Lower leg skin (tissue), 4 donors: Measurements from ENCODE around the gene NGEF. TPM values are rescaled to one million over a fixed set of nuclear protein-coding genes. Genes with fewer than 3 reads are reported as not detected.

Experiments used
- DNase-seq, 2 donors: peaks; one replicate each; pipeline ENCODE4 v3.0.0-alpha.2; 2019; ENCODE audit warnings: low spot score in 2 of 2
- H3K4me3 ChIP-seq: fragments of 200-600 bp; sonication (generic); 2 replicates; pipeline ENCODE4 v1.5.1; 2017; ENCODE audit warnings: mild to moderate bottlenecking, low read depth; ENCODE audit not compliant: poor library complexity, severe bottlenecking
- CTCF ChIP-seq, 3 donors: fragments of 450-650 bp; IDR thresholded peaks; one replicate each; pipeline ENCODE4 v1.5.1; 2016; ENCODE audit warnings: antibody characterized with exemption in 3 of 3, mild to moderate bottlenecking in 3 of 3, moderate library complexity in 2 of 3
- POLR2A ChIP-seq, 2 donors: fragments of 450-650 bp; IDR thresholded peaks; one replicate each; pipeline ENCODE4 v1.6.1; 2016 to 2017; ENCODE audit warnings: antibody characterized with exemption in 2 of 2, mild to moderate bottlenecking in 1 of 2, moderate library complexity in 1 of 2
- WGBS, 2 donors: methylation state at CpG; one replicate each; pipeline ENCODE4 v1.1.5; 2018; 5-methylcytosine and 5-hydroxymethylcytosine counted together
- intact Hi-C: fragments of 100-400 bp; cut with DNase I; formaldehyde crosslinking; loops from one replicate; pipeline ENCODE4 v1.15.0; 2023; ENCODE audit warnings: low total_unique reads
- total RNA-seq, 4 donors: library from RNA; depleted of rRNA; stranded (reverse); fragments of >200 nt; gene quantifications; one replicate each; pipeline ENCODE4 v1.1.0, GENCODE V29; 2016

NGEF gene
- total RNA-seq, 4 donors from 2014 or later: 15.7 to 30.3 (median 17.9) TPM

- no peak overlapping the region for H3K4me3 ChIP-seq
- TF ChIP-seq CTCF (IDR thresholded peaks at IDR 0.05) (no peak), POLR2A (IDR thresholded peaks at IDR 0.05) (no peak)
- 38 to 57% methylated on average over 13 to 19 of the region's 37 CpGs for WGBS, 2 donors
- peak in 1 of 2 donors; percentile 75 for DNase-seq
- intact Hi-C loops: no loop called here
These were observed 137.6 kb downstream of the NGEF start for GRCh38 chr2:232875256-232876121.

- TF ChIP-seq POLR2A (IDR thresholded peaks at IDR 0.05): no peak
- no peak for TF ChIP-seq CTCF (IDR thresholded peaks at IDR 0.05)
- DNase-seq: peak in 1 of 2 donors; percentile 70
- intact Hi-C loops: no loop called here
- 92 to 95% methylated on average over 15 to 16 of the region's 16 CpGs for WGBS, 2 donors
- no peak overlapping the region for H3K4me3 ChIP-seq
These were observed 138.3 kb downstream of the NGEF start for GRCh38 chr2:232874677-232875223.

- intact Hi-C loops: no loop called here
- WGBS, 2 donors: 82 to 87% methylated on average over 6 of the region's 6 CpGs
- no peak overlapping the region for H3K4me3 ChIP-seq
- TF ChIP-seq POLR2A (IDR thresholded peaks at IDR 0.05) (no peak), CTCF (IDR thresholded peaks at IDR 0.05) (no peak)
- DNase-seq: no peak
These were observed 139.0 kb downstream of the NGEF start for GRCh38 chr2:232873909-232874641.

GRCh38 chr2:232873292-232873908, 139.7 kb downstream of the NGEF start:
- peak in 1 of 2 donors; percentile 68 for DNase-seq
- WGBS, 2 donors: 95 to 97% methylated on average over 7 of the region's 14 CpGs

More at GRCh38 chr2:232873292-232873908, 139.7 kb downstream of the NGEF start:
- intact Hi-C loops: no loop called here
- TF ChIP-seq CTCF (IDR thresholded peaks at IDR 0.05) (no peak), POLR2A (IDR thresholded peaks at IDR 0.05) (no peak)
- no peak overlapping the region for H3K4me3 ChIP-seq
